ENCODE measurements around the gene ZNRF1. TPM values are rescaled to one million over a fixed set of nuclear protein-coding genes. Genes with fewer than 3 reads are reported as not detected.

The ZNRF1 gene
- total RNA-seq, 1 donor: 2.9 TPM

GRCh38 chr16:75108792-75109731 is 110.2 kb downstream of the ZNRF1 start:
- no peaks in the 10 kb centered on the region for H3K9me3 ChIP-seq (ENCODE audit: low read depth, low read length)
- H3K4me1 ChIP-seq (ENCODE audit: insufficient read depth, low read length): peaks cover 79% of the 10 kb centered on the region
- peaks cover 9% of the 10 kb centered on the region for H3K27me3 ChIP-seq (ENCODE audit: insufficient read depth, low read length)
- H3K4me3 ChIP-seq (ENCODE audit: low read length): no peak overlapping the region

- H3K4me1 ChIP-seq (ENCODE audit: insufficient read depth, low read length): peaks cover 72% of the 10 kb centered on the region
- H3K27me3 ChIP-seq (ENCODE audit: insufficient read depth, low read length): peaks cover 9% of the 10 kb centered on the region
- H3K4me3 ChIP-seq (ENCODE audit: low read length): no peak overlapping the region
- no peaks in the 10 kb centered on the region for H3K9me3 ChIP-seq (ENCODE audit: low read depth, low read length)
Measured at GRCh38 chr16:75109732-75110243, 111.0 kb downstream of the ZNRF1 start.

- H3K27me3 ChIP-seq (ENCODE audit: insufficient read depth, low read length): peaks cover 9% of the 10 kb centered on the region
- no peaks in the 10 kb centered on the region for H3K9me3 ChIP-seq (ENCODE audit: low read depth, low read length)
- peaks cover 65% of the 10 kb centered on the region for H3K4me1 ChIP-seq (ENCODE audit: insufficient read depth, low read length)
- no peak overlapping the region for H3K4me3 ChIP-seq (ENCODE audit: low read length)
Measured at GRCh38 chr16:75110637-75111513, 112.1 kb downstream of the ZNRF1 start.

GRCh38 chr16:75111514-75111940 is 112.7 kb downstream of the ZNRF1 start:
- Histone ChIP-seq H3K27me3 (ENCODE audit: insufficient read depth, low read length) (peaks cover 9% of the 10 kb centered on the region), H3K9me3 (ENCODE audit: low read depth, low read length) (no peaks in the 10 kb centered on the region), H3K4me3 (ENCODE audit: low read length) (no peak overlapping the region), H3K4me1 (ENCODE audit: insufficient read depth, low read length) (peaks cover 62% of the 10 kb centered on the region)

GRCh38 chr16:75111961-75112733 is 113.3 kb downstream of the ZNRF1 start:
- H3K27me3 ChIP-seq (ENCODE audit: insufficient read depth, low read length): peaks cover 9% of the 10 kb centered on the region
- peaks cover 58% of the 10 kb centered on the region for H3K4me1 ChIP-seq (ENCODE audit: insufficient read depth, low read length)
- H3K9me3 ChIP-seq (ENCODE audit: low read depth, low read length): no peaks in the 10 kb centered on the region
- no peak overlapping the region for H3K4me3 ChIP-seq (ENCODE audit: low read length)

- Histone ChIP-seq H3K4me3 (ENCODE audit: low read length) (no peak overlapping the region), H3K4me1 (ENCODE audit: insufficient read depth, low read length) (peaks cover 57% of the 10 kb centered on the region)
Measured at GRCh38 chr16:75112734-75113491, 114.1 kb downstream of the ZNRF1 start.

GRCh38 chr16:75113541-75114121 is 114.8 kb downstream of the ZNRF1 start:
- H3K4me1 ChIP-seq (ENCODE audit: insufficient read depth, low read length): peaks cover 50% of the 10 kb centered on the region
- H3K27me3 ChIP-seq (ENCODE audit: insufficient read depth, low read length): peaks cover 9% of the 10 kb centered on the region
- H3K4me3 ChIP-seq (ENCODE audit: low read length): no peak overlapping the region
- no peaks in the 10 kb centered on the region for H3K9me3 ChIP-seq (ENCODE audit: low read depth, low read length)

More at GRCh38 chr16:75112734-75113491, 114.1 kb downstream of the ZNRF1 start:
- no peaks in the 10 kb centered on the region for H3K9me3 ChIP-seq (ENCODE audit: low read depth, low read length)
- peaks cover 9% of the 10 kb centered on the region for H3K27me3 ChIP-seq (ENCODE audit: insufficient read depth, low read length)

- Histone ChIP-seq H3K4me3 (ENCODE audit: low read length) (no peak overlapping the region), H3K9me3 (ENCODE audit: low read depth, low read length) (no peaks in the 10 kb centered on the region), H3K27me3 (ENCODE audit: insufficient read depth, low read length) (peaks cover 9% of the 10 kb centered on the region), H3K4me1 (ENCODE audit: insufficient read depth, low read length) (peaks cover 43% of the 10 kb centered on the region)
Measured at GRCh38 chr16:75114179-75114945, 115.5 kb downstream of the ZNRF1 start.

GRCh38 chr16:75114946-75115825 is 116.4 kb downstream of the ZNRF1 start:
- Histone ChIP-seq H3K4me3 (ENCODE audit: low read length) (no peak overlapping the region), H3K4me1 (ENCODE audit: insufficient read depth, low read length) (peaks cover 34% of the 10 kb centered on the region), H3K9me3 (ENCODE audit: low read depth, low read length) (no peaks in the 10 kb centered on the region), H3K27me3 (ENCODE audit: insufficient read depth, low read length) (peaks cover 9% of the 10 kb centered on the region)

GRCh38 chr16:75116081-75116910 is 117.5 kb downstream of the ZNRF1 start, which contains the start of gene LDHD:
LDHD (minus strand) TSS chr16:75116780; CDS start chr16:75116720, 60 bp downstream.
- Histone ChIP-seq H3K4me1 (ENCODE audit: insufficient read depth, low read length) (peaks cover 23% of the 10 kb centered on the region), H3K4me3 (ENCODE audit: low read length) (no peak within 1 kb of the TSS), H3K27me3 (ENCODE audit: insufficient read depth, low read length) (peaks cover 9% of the 10 kb centered on the region), H3K9me3 (ENCODE audit: low read depth, low read length) (no peaks in the 10 kb centered on the region)

- H3K4me1 ChIP-seq (ENCODE audit: insufficient read depth, low read length): peaks cover 17% of the 10 kb centered on the region
- no peak overlapping the region for H3K4me3 ChIP-seq (ENCODE audit: low read length)
- H3K27me3 ChIP-seq (ENCODE audit: insufficient read depth, low read length): peaks cover 9% of the 10 kb centered on the region
- peaks cover 5% of the 10 kb centered on the region for H3K9me3 ChIP-seq (ENCODE audit: low read depth, low read length)
Measured at GRCh38 chr16:75116911-75117245, 118.1 kb downstream of the ZNRF1 start.

Data from mononuclear cell (primary cell).